Stimulated activated CD8-positive, alpha-beta memory T cell treated with anti-CD3 and anti-CD28 coated beads, Interleukin-15, amount 100 ng/mL, for 48 hours (primary cell): ENCODE measurements around the gene TRAPPC8.
"Not testable (repeated sequence)": the region's sequence is repeated elsewhere in the genome, so short reads cannot be mapped to it uniquely, and the experiment has no call there.

Experiments used
- DNase-seq, 2 donors: peaks; one replicate each; pipeline ENCODE4 v3.0.0-alpha.2; 2020; ENCODE audit warnings: low read depth in 2 of 2

TRAPPC8 gene

DNA sequence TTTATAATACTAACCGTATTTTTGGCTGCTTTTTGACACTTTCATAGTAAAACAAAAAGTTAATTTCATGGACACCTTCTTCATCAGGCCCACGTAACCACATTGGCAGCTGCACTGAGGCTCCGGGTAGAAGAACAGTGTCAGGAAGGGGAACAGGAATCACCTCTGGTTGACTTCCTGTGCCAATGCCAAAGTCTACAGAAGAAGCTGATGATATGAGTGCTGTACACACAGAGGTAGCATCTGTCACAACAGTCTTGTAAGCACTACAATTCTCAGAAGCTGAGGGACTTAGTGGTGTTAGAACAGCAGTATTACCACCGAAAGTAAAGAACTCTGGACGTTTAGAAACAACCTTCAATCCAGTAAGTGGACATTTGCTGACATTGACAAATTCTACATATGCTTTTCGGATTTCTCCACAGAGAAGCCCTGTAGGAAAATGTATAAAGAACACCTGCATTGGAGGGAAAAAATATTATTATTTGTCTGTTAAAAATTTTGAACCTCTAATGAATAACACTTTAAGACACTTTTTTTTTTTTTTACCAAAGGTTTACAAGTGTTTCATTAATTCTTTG is 85.3 kb downstream of the TRAPPC8 start:
- DNase-seq = no peak

DNA sequence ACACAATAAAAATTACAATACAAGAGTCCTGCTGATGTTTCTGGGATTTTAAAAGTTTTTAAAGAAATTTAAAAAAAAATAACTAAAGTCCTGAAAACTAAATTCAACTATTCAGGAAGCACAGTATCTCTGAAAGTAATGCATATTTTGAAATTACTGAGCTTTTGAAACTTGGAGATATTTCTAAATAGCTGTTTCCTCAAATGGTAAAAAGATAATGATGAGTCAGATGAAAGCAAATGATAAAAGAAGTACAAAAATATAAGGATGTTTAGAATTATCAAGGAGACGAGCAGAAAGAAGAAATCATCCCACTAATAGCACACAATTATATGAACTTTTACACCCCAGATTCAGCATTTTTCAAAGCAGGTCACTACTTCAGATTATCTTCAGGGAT is 92.1 kb downstream of the TRAPPC8 start:
- DNase-seq = no peak

DNA sequence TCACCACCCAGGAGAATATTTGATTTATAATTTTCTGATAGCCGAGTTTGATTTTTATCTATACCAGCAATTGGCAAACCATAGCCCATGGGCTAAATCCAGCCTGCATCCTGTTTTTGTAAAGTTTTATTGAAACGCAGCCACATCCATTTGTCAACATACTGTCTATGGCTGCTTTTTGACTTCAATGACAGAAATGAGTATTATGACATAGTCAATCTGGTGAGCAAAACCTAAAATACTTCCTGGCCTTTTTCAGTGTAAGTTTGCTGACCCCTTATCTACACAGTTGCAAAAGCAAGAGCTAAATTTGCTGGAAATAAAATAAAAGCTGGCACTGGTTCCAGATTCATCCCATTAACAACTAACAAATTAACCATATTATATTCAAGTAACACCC is 102.4 kb downstream of the TRAPPC8 start:
- no peak for DNase-seq

DNA sequence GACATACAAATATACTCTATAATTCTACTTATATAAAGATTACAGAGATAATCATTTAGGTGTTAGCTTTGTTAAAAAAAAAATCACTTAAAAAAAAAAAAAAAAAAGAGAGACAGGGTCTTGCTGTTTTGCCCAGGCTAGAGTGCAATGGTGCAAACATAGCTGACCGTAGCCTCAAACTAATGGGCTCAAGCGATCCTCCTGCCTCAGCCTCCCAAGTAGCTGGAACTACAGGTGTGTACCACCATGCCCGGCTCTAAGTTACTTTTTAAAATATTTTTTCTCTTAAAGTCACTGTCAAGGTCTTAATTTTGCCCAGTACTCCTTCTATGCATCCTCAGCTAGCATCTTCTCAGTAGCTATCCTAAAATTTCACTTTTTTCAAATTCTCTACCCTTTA is 105.0 kb downstream of the TRAPPC8 start:
- no peak for DNase-seq

DNA sequence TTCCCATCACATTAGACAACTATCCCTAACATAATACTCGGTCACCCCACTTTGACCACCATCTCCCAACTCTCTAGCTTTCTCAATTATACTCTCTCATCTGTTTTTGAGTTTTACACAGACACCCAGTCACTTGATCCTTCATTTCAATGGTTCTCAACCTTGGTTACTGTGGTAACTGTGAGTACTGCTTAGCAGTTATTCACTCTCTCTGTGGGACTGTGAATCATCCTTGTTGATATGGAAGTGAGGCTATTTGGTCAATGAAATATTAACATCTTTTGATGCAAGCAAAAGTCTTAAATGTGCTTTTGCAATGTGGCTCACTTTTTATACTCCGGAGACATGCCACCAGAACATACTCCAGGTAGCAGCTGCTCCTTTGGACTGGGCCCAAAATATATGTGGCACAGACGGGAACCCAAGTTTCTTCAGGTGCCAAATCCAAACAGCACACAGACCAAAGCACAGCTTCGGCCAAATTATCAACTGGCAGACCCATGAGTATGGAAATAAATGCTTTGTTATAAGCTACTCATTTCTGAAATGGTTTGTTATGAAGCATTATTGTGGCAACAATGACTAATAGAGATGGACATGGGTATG is 107.3 kb downstream of the TRAPPC8 start:
- no peak for DNase-seq

DNA sequence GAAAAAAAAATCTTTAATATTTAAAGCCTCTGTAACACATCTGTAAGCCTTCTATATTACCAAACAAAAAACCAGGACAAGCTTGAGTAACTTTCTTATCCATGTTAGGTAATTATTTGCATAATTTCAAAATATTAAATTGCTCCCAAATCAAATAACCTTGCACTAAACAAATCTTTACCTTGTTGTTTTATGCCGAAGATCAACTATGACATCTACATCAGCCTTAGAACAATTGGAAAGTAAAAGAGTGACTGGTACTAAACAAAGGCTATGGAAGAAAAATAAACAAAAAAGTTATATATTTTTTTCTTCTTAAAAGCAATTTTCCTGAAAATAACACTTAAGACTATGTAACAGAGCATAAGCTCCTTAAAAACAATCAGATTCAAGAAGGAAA is 111.0 kb downstream of the TRAPPC8 start:
- DNase-seq = no peak

DNA sequence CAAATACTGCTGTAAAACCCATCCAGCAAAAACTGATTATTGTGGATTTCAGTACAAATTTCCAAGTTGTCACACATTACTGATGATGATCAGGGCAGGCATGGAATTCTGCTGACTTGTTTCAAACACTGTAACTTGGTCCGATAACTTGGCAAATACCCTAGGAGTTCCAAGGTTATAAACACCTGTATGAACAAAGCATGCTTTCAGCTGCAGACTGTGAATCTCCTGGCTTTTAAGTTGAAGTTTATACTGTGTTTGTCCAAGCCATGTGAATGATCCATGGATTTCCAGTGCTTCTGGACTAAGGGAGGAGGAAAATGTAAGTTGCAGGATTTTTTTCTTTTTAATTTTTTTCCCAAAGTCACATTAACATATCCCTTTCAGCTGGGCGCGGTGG is 112.2 kb downstream of the TRAPPC8 start:
- no peak for DNase-seq

DNA sequence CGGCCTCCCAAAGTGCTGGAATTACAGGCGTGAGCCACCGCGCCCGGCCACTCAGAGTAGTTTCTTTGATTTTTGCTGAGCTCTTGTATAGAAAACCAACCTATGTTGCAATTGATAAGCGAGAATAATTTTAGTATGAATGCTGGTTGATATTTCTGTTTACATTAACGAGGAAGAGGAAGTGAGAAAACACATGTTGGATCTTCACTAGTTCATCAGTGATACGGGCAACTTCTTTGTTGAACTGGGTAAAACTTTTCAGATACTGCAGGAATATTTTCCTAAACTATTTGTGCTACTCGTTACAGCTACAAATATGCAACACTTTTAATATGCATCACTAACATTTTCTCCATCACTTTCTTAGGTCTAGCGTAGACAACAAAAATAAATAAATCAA is 114.3 kb downstream of the TRAPPC8 start:
- DNase-seq = no peak

DNA sequence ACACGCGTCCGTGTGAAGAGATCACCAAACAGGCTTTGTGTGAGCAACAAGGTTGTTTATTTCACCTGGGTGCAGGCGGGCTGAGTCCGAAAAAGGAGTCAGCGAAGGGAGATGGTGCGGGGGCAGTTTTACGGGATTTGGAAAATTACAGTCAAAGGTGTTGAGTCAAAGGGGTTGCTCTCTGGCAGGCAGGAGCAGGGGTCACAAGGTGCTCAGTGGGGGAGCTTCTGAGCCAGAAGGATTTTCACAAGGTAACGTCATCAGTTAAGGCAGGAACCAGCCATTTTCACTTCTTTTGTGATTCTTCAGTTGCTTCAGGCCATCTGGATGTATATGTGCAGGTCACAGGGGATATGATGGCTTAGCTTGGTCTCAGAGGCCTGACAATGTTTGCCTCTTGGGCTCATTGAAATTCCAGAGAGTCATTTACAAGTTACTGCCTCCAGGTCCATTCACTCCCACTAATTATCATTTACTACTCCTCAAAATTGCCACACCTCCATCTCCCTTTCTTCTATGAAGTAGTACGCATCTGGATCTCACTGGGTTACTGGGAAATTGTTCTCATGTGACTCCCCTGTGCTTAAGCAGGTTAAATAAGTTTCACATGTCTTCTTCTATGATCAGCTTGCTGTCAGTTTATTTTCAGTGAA is 116.1 kb downstream of the TRAPPC8 start:
- not testable (repeated sequence) for DNase-seq

DNA sequence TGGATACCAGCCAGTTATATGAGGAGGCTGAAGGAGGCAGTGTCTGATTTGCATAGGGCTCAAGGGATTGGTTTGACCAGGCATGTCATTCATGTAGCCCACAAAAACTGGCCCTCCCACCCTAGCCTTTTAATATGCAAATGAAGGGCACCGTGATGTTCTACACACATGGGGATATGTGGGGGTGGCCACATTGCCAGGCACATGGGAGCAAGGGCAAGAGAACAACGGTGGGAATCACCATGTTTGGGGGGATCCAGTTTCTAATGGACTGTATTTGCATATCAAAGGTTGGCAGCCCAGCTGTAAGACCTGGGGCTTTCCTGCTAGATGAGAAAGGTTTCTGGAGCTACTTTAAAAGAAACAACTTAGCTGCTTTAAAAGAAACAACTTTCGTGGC is 117.2 kb downstream of the TRAPPC8 start:
- DNase-seq = no peak

DNA sequence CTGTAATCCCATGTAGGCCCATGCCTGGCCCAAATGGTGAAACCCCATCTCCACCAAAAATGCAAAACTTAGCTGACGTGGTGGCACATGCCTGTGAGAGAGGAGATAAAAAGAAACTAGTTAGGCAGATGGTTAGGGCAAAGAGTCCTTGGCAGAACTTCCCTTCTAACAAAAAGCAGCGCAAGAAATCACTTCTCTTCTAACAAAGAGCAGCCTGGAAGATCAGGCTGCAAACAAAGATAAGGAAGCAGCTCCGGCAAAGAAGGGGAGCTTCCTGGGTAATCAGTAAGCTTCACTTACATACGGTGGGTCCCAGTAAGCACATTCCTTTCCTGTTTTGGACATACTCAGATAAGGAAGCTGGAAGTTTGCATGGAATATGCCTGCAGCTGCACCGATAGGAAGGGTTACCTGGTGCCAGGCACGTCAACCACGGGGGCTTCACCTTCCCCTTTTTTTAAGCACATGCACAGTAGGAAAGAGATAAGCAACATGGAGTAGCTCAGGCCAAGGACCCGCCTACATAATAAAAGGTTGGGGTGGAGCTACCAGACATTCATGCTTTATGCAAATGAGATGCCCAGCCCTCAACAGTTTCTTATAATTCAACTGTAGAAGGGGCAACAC is 121.3 kb downstream of the TRAPPC8 start:
- no peak for DNase-seq

DNA sequence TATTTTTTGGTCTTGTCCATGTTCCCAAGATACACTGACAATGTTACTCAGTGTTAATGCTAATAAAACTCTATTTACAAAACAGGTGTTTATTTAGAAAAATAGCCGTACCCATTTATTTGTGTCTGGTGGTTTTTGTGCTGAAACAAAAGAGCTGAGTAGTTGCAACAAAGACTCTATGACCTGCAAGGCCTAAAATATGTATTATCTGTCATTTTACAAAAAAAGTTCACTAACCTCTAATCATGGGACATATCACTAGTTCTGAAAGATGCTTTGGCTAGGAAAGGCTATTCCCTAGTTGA is 123.1 kb downstream of the TRAPPC8 start:
- no peak for DNase-seq

DNA sequence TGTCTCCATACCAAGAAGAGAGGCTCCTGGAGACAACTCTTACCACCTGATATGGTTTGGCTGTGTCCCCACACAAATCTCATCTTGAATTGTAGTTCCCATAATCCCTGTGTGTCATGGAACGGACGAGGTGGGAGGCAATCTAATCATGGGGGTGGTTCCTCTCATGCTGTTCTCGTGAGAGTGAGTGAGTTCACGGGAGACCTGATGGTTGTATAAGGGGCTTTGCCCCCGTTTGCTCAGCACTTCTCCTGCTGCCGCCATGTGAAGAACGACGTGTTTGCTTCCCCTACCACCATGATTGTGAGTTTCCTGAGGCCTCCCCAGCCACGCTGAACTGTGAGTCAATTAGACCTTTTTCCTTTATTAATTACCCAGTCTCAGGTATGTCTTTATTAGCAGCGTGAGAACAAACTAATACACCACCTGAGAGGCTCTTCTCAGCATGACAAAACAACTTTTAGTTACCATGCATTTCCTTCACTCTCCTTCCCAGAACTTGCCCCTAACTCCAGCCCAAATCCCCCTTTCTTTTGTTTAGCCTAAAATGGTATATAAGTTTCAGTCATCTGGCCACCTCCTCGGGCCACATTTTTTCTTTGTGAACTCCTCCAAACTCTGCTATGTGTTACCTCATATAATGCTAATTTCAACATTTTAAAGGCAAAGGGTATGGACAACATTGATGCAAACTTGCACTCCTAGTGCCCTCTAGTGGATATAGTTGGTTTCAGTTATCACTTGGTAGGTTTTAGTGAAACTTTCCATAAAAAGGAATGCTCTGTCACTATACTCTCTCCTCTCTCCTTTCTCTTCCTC is 123.6 kb downstream of the TRAPPC8 start:
- no peak for DNase-seq

DNA sequence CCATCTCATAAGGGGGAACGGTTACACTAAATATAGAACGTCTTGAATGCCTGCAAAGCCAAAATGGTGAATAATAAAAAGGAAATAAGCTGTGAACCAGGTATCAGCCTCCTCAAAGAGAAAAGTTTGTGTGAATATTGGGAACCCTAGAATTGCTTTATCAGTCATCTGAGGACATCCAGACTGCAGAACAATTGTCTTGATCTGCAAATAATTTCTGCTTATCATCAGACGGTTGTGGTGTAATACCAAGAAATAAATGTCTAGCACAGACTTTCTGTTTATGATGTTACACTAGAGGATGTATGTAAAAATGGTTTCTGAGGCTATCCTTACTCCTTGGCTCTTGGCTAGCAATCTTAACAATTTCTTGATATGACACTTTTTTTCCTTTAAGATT is 128.8 kb downstream of the TRAPPC8 start:
- DNase-seq = no peak

DNA sequence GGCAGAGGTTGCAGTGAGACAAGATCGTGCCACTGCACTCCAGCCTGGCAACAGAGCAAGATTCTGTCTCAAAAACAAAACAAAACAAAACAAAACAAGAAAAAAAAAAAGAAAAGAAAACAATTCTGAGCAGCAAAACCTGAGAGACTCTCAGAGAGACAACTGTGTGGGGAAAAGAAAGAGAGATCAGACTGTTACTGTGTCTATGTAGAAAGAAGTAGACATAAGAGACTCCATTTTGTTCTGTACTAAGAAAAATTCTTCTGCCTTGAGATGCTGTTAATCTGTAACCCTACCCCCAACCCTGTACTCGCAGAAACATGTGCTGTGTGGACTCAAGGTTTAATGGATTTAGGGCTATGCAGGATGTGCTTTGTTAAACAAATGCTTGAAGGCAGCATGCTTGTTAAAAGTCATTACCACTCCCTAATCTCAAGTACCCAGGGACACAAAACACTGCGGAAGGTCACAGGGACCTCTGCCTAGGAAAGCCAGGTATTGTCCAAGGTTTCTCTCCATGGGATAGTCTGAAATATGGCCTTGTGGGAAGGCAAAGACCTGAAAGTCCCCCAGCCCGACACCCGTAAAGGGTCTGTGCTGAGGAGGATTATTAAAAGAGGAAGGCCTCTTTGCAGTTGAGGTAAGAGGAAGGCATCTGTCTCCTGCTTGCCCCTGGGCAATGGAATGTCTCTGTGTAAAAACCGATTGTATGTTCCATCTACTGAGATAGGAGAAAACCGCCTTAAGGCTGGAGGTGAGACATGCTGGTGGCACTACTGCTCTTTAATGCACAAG is 132.4 kb downstream of the TRAPPC8 start:
- not testable (repeated sequence) for DNase-seq

DNA sequence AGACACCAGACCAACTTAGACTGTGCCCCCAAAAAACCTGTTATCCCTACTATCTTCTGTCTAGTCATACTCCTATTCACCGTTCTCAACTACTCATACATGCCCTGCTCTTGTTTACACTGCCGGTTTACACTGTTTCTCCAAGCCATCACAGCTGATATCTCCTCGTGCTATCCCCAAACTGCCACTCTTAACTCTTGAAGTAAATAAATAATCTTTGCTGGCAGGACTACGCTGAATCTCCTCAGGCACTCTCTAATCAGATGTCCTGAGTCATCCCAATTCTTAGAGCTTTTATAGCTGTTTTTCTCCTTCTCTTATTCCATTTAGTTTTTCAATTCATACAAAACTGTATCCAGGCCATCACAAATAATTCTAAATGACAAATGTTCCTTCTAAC is 133.9 kb downstream of the TRAPPC8 start:
- not testable (repeated sequence) for DNase-seq

DNA sequence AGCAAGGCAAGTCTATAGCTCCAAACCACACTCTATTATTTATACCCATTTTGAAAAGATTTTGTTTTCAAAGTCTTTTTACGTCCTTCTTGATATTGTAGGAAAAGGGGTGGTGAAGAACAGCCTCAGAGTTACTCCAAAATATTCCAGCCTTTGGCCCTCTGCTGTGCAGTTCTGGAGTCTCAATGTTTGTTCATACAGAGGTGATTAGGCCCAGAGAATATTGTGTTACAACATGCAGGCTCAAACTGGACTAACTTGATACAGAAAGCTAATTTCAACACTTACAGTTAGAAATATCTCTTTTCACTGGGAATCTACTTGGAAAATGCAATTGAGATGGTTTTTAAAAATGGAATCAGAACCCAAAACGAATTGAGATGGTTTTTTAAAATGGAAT is 141.8 kb downstream of the TRAPPC8 start:
- no peak for DNase-seq

DNA sequence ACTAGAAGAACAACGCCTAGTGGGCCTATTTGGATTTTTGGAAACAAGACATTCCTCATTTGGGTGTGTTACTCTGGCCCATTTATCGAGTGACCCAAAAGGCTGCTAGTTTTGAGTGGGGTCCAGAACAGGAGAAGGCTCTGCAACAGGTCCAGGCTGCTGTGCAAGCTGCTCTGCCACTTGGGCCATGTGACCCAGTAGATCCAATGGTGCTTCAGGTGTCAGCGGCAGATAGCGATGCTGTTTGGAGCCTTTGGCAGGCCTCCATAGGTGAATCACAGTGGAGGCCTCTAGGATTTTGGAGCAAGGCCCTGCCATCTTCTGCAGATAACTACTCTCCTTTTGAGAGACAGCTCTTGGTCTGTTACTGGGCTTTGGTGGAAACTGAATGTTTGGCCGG is 143.7 kb downstream of the TRAPPC8 start:
- DNase-seq = not testable (repeated sequence)

DNA sequence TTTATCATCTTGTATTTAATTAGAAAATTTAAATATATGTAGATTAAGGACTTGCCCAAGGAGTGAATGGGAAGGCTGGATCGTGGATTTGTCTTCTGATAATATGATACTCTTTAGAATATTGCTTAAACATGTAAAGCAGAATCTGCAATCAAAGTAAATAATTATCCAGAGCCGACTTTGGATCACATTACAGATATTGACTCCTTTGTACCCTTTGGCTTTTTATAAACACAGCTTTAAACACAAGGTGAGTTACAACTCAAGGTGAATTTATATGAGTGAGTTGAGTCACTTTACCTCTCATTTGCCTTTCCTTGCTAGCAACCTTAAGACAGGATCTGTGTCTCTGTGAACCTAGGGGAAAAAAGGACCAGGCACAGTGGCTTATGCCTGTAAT is 144.5 kb downstream of the TRAPPC8 start:
- no peak for DNase-seq

DNA sequence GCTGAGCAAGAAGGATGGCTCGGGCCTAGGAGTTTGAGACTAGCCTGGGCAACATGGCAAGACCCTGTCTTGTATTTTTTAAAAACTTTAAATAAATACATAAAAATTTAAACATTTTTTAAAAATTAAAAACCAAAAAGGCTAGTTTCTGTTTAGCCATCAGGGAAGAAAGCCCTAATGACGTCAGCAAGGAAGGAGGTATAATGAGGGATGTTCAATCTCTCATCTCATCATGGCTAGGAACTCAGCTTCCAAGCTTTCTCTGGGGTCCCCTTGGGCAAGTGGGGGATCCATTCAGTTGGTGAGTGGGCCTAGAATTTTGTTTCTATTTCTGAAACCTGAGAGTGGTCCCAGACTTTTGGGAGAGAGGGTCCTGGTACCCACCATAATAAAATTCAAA is 147.2 kb downstream of the TRAPPC8 start:
- DNase-seq = no peak

DNA sequence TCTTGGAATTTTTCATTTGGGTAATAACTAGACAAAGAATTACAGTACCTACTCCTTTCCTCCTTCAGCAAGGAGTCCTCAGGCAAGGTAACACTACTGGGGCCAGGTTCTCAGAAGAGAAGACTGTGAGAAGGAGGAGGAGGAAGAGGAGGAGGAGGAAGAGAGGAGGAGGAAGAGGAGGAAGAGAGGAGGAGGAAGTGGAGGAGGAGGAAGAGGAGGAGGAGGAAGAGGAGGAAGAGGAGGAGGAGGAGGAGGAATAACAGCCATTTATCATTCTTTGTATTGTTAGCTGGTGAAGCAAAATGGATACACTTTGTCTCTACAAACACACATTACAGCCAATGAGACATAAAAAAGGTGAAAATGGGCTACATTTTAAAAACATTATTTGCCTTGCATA is 149.4 kb downstream of the TRAPPC8 start:
- DNase-seq = no peak

DNA sequence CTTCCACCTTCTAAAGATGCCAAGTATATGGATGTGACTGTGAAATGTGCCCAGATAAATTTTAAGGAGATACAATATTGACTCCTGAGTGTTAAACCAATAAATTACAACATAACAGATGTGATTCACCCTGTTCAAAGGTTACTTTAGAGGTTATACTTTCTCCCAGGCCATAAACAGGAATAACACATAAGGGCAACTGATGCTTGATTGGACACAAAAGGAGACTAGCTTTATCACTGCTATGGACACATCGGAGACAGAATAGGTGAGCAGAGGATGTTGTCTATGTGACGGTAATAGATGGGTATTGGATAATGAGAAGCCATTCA is 150.4 kb downstream of the TRAPPC8 start:
- DNase-seq = no peak
